ENCODE measurements around the gene SPON2.
"Not testable (repeated sequence)": the region's sequence is repeated elsewhere in the genome, so short reads cannot be mapped to it uniquely, and the experiment has no call there.

Gene SPON2

GRCh38 chr4:1151541-1151940, 20.8 kb downstream of the SPON2 start:
- DNase-seq (ENCODE audit: low spot score) = no peak

GRCh38 chr4:1150875-1151274, 21.5 kb downstream of the SPON2 start:
- DNase-seq (ENCODE audit: low spot score) = no peak

GRCh38 chr4:1139860-1140259, 32.5 kb downstream of the SPON2 start:
- no peak for DNase-seq (ENCODE audit: low spot score)

GRCh38 chr4:1137850-1138249, 34.5 kb downstream of the SPON2 start:
- DNase-seq (ENCODE audit: low spot score) = no peak

- DNase-seq (ENCODE audit: low spot score) = no peak
Measured at GRCh38 chr4:1137063-1137776, 35.2 kb downstream of the SPON2 start.

GRCh38 chr4:1136048-1136447, 36.3 kb downstream of the SPON2 start:
- no peak for DNase-seq (ENCODE audit: low spot score)

GRCh38 chr4:1133033-1133432, 39.4 kb downstream of the SPON2 start:
- DNase-seq (ENCODE audit: low spot score) = no peak

- peak; percentile 77 for DNase-seq (ENCODE audit: low spot score)
Measured at GRCh38 chr4:1130316-1131186, 41.8 kb downstream of the SPON2 start.

GRCh38 chr4:1126506-1126905, 45.9 kb downstream of the SPON2 start:
- DNase-seq (ENCODE audit: low spot score) = no peak

- not testable (repeated sequence) for DNase-seq (ENCODE audit: low spot score)
Measured at GRCh38 chr4:1125466-1125865, 46.9 kb downstream of the SPON2 start.

GRCh38 chr4:1124818-1125217, 47.6 kb downstream of the SPON2 start:
- no peak for DNase-seq (ENCODE audit: low spot score)

- no peak for DNase-seq (ENCODE audit: low spot score)
Measured at GRCh38 chr4:1122505-1122904, 49.9 kb downstream of the SPON2 start.

All from HuH-7 (cell line).